Fibroblast of skin of abdomen (primary cell): ENCODE data around the gene PERM1.

Source experiments
- DNase-seq: peaks from one replicate; pipeline ENCODE4 v3.0.0-alpha.2; 2013

The PERM1 gene

DNA sequence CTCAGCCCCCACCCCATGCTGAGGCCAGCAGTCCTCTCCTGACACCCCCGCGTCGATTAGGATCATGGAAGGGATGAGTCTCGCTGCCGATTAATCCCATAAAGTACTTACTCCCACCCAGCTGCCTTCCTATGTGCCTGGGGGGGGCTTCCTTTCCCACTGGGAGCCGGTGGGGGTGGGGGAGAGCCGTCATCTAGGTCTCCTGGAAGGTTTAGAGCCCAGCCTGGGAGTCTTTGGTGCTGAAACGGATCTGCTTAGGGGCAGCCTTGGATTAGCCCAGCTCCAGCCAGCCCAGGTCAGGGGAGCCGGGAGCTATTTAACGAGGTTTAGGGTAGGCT, 48.3 kb downstream of the PERM1 start:
- DNase-seq = no peak

DNA sequence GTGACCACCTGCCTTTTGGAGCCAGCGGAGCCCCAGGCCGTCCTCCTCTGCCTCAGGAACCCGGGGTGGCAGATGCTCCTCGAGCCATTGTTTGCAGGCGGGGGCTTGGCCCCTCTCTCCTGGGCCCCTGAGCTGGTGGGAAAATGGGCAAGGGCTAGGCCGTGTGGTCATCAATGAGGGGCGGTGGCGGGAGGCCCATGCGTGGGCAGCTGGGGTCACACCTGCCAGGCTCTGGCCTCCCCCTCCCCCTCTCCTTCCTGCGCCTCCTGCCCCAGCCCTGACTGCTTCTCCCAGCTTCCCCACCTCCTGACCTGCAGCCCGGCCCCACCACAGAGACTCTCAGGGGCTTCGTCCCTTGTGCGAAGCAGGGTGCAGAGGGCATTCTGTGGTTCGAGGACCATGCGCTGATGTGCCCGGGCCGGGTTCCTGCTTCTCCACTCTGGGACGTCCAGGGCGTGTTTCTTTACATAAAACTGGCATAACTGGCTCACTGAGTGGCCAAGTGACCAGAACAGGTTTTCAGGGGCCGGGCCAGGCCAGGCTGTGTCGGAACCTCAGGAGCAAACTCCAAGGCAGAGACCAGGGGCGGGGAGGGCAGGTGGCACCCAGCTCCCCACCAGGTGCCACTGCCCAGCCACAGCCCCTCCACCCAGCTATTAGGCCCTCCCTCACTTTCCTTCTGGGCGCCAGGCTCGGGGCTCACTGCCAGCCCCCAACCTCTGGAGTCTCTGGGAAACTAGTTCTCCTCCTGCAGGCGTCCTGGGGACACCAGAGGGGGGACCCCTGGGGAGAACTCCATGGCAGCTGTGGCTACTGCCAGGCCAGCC, 48.9 kb downstream of the PERM1 start:
- no peak for DNase-seq

DNA sequence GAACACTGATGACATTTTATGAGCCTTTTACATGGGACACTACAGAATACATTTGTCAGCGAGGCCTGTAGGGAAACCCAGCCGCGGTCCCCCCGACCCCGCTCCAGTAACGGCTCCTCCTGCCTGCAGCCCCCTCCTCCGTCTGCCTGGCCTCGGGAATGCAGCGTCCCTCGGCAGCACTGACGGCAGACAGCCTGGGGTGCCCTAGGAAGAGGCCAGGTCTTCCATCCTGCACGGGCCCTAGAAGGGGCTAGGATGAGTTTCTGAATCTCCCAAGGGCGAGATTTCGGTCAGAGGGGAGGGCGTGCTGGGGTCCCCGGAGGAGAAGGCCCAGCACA, 49.8 kb downstream of the PERM1 start:
- no peak for DNase-seq

DNA sequence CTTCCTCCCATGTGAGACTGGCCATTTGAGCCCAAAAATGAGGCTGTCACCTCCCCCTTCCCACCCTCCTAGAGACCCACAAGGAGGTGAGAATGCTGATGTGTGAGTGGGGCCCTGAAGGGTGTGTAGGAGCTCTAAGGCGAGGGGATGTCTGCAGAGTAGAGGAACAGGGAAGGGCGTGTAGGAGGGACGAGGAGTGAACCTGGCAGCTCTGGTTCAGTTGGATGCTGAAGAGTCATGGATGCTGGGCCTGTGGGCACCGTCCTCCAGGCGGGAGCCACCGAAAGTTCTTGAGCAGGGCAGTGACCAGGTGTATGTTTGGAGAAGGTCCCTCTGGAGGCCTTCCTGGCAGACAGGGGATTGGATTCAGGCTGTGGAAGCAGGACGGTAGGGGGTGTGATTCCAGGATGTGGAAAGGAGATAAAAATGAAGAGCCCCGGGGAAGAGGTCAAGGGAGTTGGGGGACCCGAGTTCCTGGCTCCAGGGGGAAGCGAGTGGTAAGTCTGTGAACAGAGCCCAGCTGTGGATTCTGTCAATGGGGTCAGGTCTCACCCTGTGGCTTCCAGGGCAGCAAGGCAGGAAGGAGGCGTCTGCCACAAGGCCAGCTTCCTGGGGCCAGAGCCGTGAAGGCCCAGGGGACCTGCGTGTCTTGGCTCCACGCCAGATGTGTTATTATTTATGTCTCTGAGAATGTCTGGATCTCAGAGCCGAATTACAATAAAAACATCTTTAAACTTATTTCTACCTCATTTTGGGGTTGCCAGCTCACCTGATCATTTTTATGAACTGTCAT, 50.3 kb downstream of the PERM1 start:
- no peak for DNase-seq

DNA sequence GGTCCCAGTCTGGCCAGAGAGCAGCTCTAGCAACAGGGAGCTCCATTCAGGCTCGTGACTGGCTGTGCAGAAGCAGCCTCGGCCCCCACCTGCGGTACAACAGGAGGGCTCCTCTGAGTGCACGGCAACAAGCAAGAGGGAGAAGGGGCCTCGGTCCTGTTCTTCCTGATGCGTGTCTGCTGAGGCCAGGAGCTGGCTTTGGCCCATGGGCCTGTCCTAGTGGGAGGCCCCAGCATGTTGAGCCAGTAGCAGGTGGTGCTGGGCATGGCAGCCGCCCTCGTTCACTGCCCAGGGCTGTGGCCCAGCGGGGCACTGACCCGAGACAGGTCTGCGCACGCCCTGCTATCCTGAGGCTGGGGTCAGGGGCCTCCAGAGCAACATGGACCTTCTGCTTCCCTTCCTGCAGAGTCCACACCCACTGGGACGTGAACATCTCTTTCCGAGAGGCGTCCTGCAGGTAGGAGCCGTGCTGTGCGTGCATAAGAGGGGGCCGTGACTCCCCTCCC, 51.2 kb downstream of the PERM1 start:
- DNase-seq = no peak

DNA sequence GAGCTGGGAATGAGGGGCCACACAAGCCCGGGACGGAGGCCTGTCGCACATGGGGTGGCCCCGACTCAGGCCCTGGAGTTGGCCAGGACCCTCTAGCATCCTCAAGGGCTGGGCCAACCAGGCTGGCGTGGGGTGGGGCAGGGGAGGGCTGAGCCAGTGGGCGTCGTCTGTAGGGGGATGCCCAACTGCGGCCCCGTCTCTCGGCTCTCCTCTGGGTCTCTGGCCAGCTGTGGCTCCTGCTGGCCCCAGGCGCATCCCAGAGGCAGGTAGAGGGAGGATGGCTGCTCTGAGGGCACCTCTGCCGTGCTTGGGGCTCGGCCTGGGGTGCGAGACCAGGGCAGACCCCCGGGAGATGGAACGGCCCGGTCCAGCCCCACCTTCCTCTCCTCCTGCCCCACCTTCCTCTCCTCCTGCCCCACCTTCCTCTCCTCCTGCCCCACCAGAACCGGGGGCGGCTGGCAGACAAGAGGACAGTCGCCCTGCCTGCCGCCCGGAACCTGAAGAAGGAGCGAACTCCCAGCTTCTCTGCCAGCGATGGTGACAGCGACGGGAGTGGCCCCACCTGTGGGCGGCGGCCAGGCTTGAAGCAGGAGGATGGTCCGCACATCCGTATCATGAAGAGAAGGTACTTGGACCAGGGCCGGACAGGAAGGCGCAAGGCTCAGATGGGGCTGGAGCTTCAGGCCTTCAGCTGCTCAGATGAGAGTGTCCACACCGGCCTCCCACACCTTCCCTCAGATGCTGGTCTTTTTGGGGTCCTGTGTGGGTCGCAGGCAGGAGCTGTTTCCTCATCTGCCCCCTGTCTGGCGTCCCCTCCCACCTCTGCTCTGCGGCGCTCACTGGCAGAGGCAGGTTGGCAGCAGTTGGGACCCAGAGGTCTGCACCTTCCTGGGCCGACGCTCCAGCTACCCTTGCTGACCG, 51.9 kb downstream of the PERM1 start:
- no peak for DNase-seq

DNA sequence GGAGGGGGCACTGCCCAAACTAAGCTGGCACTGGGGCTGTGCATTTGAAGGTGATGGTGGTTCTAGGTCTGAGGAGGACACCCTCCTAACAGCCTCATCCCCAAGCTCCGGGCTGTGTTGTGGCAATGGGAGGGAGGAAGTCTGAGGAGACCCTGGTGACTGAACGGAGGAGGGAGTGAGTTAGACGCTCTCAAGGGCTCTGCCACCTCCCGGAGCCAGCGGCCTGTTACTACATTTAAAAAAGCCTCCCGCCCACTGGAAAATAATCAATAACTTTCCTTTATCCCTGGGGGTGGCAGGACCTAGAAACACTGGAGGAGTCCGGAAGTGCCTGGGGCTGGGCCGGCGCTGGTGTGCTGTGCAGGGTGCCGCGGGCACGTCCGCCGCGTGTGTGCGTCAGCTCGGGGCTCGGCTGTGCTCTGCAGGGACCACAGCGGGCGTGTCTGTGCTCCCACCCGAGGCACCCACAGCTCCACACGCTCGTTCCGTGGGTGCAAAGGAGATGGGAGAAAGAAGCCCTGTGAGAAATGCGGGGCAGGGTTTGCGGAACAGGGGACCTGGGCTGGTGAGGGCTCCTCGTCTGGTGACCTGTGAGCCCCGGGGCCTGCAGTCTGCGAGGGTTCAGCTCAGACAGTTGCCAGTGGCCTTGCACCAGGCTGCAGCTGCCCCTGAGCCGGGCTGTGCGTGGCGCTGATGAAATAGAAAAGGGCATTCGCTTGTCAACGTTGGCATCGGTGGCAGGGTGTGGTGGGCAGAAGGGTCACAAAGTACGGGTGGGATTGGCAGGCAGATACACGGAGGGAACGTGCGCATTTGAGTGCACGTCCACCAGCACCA, 52.9 kb downstream of the PERM1 start:
- no peak for DNase-seq

DNA sequence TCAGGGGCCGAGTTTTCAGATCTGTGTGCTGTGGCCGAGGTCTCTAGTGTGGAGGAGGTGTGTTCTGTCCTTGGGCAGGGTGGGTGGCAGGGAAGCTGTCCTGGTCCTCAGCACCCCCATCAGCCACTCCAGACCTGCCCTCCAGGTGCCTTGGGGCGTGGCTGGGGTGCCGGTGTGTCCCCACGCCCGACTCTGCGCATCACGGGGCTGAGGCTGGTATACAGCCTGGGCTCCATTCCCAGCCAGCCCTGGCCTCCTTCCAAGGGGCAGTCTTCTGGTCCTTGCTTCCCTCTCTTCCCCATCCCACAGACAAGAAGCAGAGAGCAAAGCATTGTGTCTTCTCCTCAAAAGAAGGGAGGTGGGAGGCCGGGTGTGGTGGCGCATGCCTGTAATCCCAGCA, 54.1 kb downstream of the PERM1 start:
- DNase-seq = no peak

DNA sequence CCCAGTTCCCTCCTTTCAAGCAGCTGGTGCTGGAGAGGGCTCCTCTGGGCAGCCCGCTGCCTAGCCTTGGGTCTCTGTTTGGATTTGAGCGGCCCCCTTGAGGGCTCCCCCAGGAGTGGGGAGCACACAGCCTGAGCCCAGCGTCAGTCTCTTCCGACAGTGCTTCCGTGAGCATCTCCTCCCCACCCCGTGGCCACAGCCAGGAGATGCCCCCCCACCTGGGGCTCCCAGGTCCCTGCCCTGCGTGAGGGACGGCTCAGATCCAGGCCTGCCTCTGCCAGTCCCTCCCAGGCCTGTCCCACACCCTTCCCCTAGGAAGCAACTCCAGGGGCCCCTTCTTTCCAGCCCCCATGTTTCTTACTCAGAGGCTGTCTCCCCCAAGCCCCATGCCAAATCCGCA, 54.7 kb downstream of the PERM1 start:
- DNase-seq = no peak

DNA sequence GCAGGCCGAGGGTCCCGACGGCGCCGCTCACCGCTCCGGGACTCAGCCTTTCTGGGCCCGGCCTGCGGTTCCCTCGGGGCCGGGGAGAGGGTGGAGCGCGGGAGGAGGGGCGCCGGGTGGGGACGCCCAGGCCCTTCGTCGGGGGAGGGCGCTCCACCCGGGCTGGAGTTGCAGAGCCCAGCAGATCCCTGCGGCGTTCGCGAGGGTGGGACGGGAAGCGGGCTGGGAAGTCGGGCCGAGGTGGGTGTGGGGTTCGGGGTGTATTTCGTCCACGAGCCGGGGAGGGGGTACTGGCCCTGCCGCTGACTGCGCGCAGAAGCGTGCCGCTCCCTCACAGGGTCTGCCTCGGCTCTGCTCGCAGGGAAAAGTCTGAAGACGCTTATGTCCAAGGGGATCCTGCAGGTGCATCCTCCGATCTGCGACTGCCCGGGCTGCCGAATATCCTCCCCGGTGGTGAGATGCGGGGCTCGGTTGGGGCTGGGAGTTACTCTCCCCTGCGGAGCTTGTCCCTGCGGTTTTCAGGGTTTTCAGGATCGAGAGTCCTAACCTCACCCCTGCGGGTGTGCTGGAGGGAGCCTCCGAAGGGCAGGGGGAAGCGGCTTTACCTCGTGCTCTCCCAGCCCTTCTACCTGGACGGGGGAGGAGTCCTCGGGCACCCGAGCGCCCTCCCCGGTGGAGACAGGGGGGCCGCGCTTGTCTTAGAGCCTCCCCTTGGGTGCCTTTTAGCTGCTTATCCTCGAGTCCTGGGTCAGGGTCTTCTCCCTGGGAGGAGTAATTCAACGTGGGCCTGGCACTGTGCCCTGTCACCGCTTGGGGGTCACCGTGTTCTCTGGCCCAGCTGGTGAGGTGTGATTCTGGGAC, 56.1 kb downstream of the PERM1 start:
- DNase-seq = peak; percentile 62
